Heart right ventricle (tissue), 16 donors: ENCODE results near the gene CALML5. TPM values are rescaled to one million over a fixed set of nuclear protein-coding genes. Genes with fewer than 3 reads are reported as not detected.

Source experiments
- ATAC-seq, 8 donors: fragments of 200-7000 bp; cut with Tn5 transposase; one replicate each; pipeline ENCODE4 v1.9.1; 2020; ENCODE audit warnings: mild to moderate bottlenecking in 8 of 8, moderate library complexity in 8 of 8, moderate number of reproducible peaks in 1 of 8
- DNase-seq, 2 donors: peaks; one replicate each; pipeline ENCODE4 v3.0.0-alpha.2; 2020
- H3K27ac ChIP-seq, 10 donors: fragments of 200-600 bp; sonication (generic) in 2 of 10; one replicate each; pipeline versions ENCODE4 v1.5.0 to v1.8.0; 2020 to 2022; ENCODE audit warnings: mild to moderate bottlenecking in 3 of 10
- H3K27me3 ChIP-seq, 7 donors: fragments of 200-600 bp; one replicate each; pipeline ENCODE4 v1.8.0; 2021 to 2022; ENCODE audit warnings: mild to moderate bottlenecking in 2 of 7
- H3K36me3 ChIP-seq, 9 donors: fragments of 200-600 bp; sonication (generic) in 1 of 9; one replicate each; pipeline versions ENCODE4 v1.5.0 to v1.8.0; 2020 to 2022; ENCODE audit warnings: mild to moderate bottlenecking in 2 of 9
- H3K4me1 ChIP-seq, 9 donors: fragments of 200-600 bp; sonication (generic) in 1 of 9; one replicate each; pipeline versions ENCODE4 v1.5.0 to v1.8.0; 2020 to 2022; ENCODE audit warnings: mild to moderate bottlenecking in 4 of 9
- H3K4me3 ChIP-seq, 10 donors: fragments of 200-600 bp; sonication (generic) in 2 of 10; one replicate each; pipeline versions ENCODE4 v1.5.0 to v1.8.0; 2020 to 2022; ENCODE audit warnings: mild to moderate bottlenecking in 7 of 10, moderate library complexity in 2 of 10
- H3K9me3 ChIP-seq, 11 donors: fragments of 200-600 bp in 10 of 11; sonication (generic) in 2 of 11; one replicate each; pipeline versions ENCODE4 v1.5.0 to v1.8.0; 2013 to 2022; ENCODE audit warnings: mild to moderate bottlenecking in 2 of 11, control low read depth in 1 of 11, moderate library complexity in 1 of 11
- CTCF ChIP-seq, 9 donors: fragments of 200-600 bp; sonication (generic) in 2 of 9; IDR thresholded peaks; one replicate each; pipeline versions ENCODE4 v1.5.0 to v1.8.0; 2021 to 2022; ENCODE audit warnings: antibody characterized with exemption in 9 of 9, mild to moderate bottlenecking in 5 of 9, moderate library complexity in 1 of 9
- WGBS, 2 donors: extraction: QIAGEN DNeasy Blood & Tissue Kit; methylation state at CpG; one replicate each; pipeline ENCODE4 v1.1.7; 2013; ENCODE audit warnings: inconsistent platforms in 1 of 2; 5-methylcytosine and 5-hydroxymethylcytosine counted together
- intact Hi-C, 10 donors: fragments of 100-400 bp; cut with DNase I; formaldehyde crosslinking; loops; one replicate each; pipeline versions ENCODE4 v1.11.1 to v1.14.2; 2022
- polyA plus RNA-seq, 2 donors: library from polyadenylated mRNA; stranded (reverse); fragments of 200-250 nt; gene quantifications; one replicate each; pipeline ENCODE4 v1.2.3, GENCODE V29; 2013
- total RNA-seq, 10 donors: library from RNA; stranded (reverse); fragmentation: NEBNext Ultra II Directional in 3 of 10; extraction: Animal tissue kit (Norgen Biotek cat#: 25700) in 3 of 10; gene quantifications; one replicate each; pipeline versions ENCODE4 v1.2.1 to v1.2.4, GENCODE V29; 2021 to 2023
- donor health status: Arrhythmogenic right ventricular cardiomyopathy.
- donor health status: ischemic (EF 13 %, LVEDD 7.1; RV severe dilation, severe dysfunction).
- donor health status: healthy with polysubstance abuse.
- donor health status: DM: no; HTN: yes; CAD: no.
- donor health status: DM: no; HTN: no; CAD: no.
- donor health status: ischemic (EF 25% LVEDD 6.9; RV normal size, moderate dysfunction).
- donor health status: ischemic (EF 25% LVEDD 5.7; RV mildly dilated, moderate dysfunction).
- donor health status: healthy.
- donor health status: DM: yes; HTN: yes; CAD: no.
- donor health status: Ischemic cardiomyopathy.
- donor health status: ischemic (EF 35%, LVEDD 5.7; RV mildly dilated, moderate dysfunction).
- donor health status: nonischemic (EF 11% LVEDD 7.7; RV severe dilation, severe dysfunction).
- donor health status: DM: yes; HTN: yes; CAD: no.
- donor health status: PGD.
- donor health status: ischemic (EF 29% LVEDD 5.4; RV normal size, mild dysfunction).
- donor health status: nonischemic (EF 23%, LVEDD 6.1; RV moderate dilation, normal function).

Gene CALML5
- total and polyA plus RNA-seq, 12 donors: not detected

GRCh38 chr10:5490032-5490431, 9.3 kb downstream of the CALML5 start:
- intact Hi-C loops: no loop called here
- Histone ChIP-seq H3K27me3 (peaks cover 0 to 16% (median 0%) of the 10 kb centered on the region in 7 donors), H3K4me1 (no peaks in the 10 kb centered on the region), H3K4me3 (no peak overlapping the region), H3K9me3 (peaks cover 0 to 15% (median 0%) of the 10 kb centered on the region in 11 donors), H3K27ac (no peak overlapping the region), H3K36me3 (no peaks in the 10 kb centered on the region)
- TF ChIP-seq CTCF (IDR thresholded peaks at IDR 0.05): no peak
- ATAC-seq (no peak), DNase-seq (no peak)
- WGBS, 2 donors: 92 to 96% methylated on average over 4 of the region's 4 CpGs

- intact Hi-C loops: no loop called here
- ATAC-seq: peak in 3 of 8 donors; percentile 24 to 65 (median 46)
- Histone ChIP-seq H3K36me3 (no peaks in the 10 kb centered on the region), H3K27me3 (peaks cover 0 to 16% (median 0%) of the 10 kb centered on the region in 7 donors), H3K27ac (no peak overlapping the region), H3K9me3 (peaks cover 0 to 15% (median 0%) of the 10 kb centered on the region in 11 donors), H3K4me3 (no peak overlapping the region), H3K4me1 (no peaks in the 10 kb centered on the region)
- no peak for DNase-seq
- WGBS, 2 donors: 83 to 85% methylated on average over 27 of the region's 27 CpGs
- TF ChIP-seq CTCF (IDR thresholded peaks at IDR 0.05): no peak
These were observed 10.9 kb downstream of the CALML5 start for GRCh38 chr10:5488272-5489161.

- ATAC-seq (no peak), DNase-seq (no peak)
- Histone ChIP-seq H3K4me3 (no peak overlapping the region), H3K36me3 (no peaks in the 10 kb centered on the region), H3K9me3 (peaks cover 0 to 5% (median 0%) of the 10 kb centered on the region in 11 donors), H3K4me1 (no peaks in the 10 kb centered on the region), H3K27me3 (peaks cover 0 to 16% (median 0%) of the 10 kb centered on the region in 7 donors), H3K27ac (no peak overlapping the region)
- intact Hi-C loops: no loop called here
- TF ChIP-seq CTCF (IDR thresholded peaks at IDR 0.05): no peak
- WGBS, 2 donors: 68 to 76% methylated on average over 9 of the region's 9 CpGs
These were observed 12.5 kb downstream of the CALML5 start for GRCh38 chr10:5486853-5487235.

- Histone ChIP-seq H3K36me3 (no peaks in the 10 kb centered on the region), H3K4me3 (no peak overlapping the region), H3K4me1 (no peaks in the 10 kb centered on the region), H3K9me3 (peaks cover 0 to 3% (median 0%) of the 10 kb centered on the region in 11 donors), H3K27ac (no peak overlapping the region), H3K27me3 (peaks cover 0 to 16% (median 0%) of the 10 kb centered on the region in 7 donors)
- DNase-seq (no peak), ATAC-seq (no peak)
- intact Hi-C loops: no loop called here
- no peak for TF ChIP-seq CTCF (IDR thresholded peaks at IDR 0.05)
- WGBS, 2 donors: 78 to 79% methylated on average over 13 of the region's 13 CpGs
These were observed 13.2 kb downstream of the CALML5 start for GRCh38 chr10:5485948-5486852.
